Caco-2 (cell line): ENCODE data around the gene SLX4IP. TPM values are rescaled to one million over a fixed set of nuclear protein-coding genes. Genes with fewer than 3 reads are reported as not detected.

Experiments
- BruUV-seq: library from RNA; stranded (reverse); fragments of 400-500 nt; replicated peaks from 2 replicates; lab custom pipeline; 2021; lab: Mats Ljungman, UMichigan
- CTCF ChIA-PET: fragments of 300-600 bp; sonication (Branson Sonifier 250); formaldehyde crosslinking; loops from one replicate; lab custom pipeline; 2022; ENCODE audit warnings: antibody characterized with exemption; lab: Charles Lee
- POLR2A ChIA-PET: fragments of 300-600 bp; sonication (Branson Sonifier 250); formaldehyde crosslinking; loops from one replicate; lab custom pipeline; 2022; ENCODE audit warnings: antibody characterized with exemption; lab: Charles Lee
- DNase-seq, 2 experiments: peaks; one replicate each; pipeline versions ENCODE4 v3.0.0 to v3.0.0-alpha.2; 2020 to 2022
- H3K27me3 ChIP-seq: replicated peaks from 2 replicates; pipeline ENCODE4 v1.6.0; 2011; ENCODE audit warnings: low read length; ENCODE audit not compliant: control insufficient read depth, insufficient read depth
- H3K36me3 ChIP-seq: 2 replicates; pipeline ENCODE4 v1.5.1; 2011; ENCODE audit warnings: low read length; ENCODE audit not compliant: control insufficient read depth, insufficient read depth
- H3K4me1 ChIP-seq: fragments of 250-450 bp; sonication (Bioruptor Pico); 2 replicates; pipeline ENCODE4 v1.5.1; 2020; ENCODE audit warnings: mild to moderate bottlenecking
- H3K4me3 ChIP-seq: 2 replicates; pipeline ENCODE4 v1.5.1; 2011; ENCODE audit warnings: low read depth, mild to moderate bottlenecking, control low read depth, low read length
- H3K9me3 ChIP-seq: fragments of 250-450 bp; sonication (Bioruptor Pico); 2 replicates; pipeline ENCODE4 v1.5.1; 2020; ENCODE audit warnings: mild to moderate bottlenecking, moderate library complexity
- H3K27ac Mint-ChIP-seq: one replicate; pipeline ENCODE4 v1.8.0; 2022; ENCODE audit warnings: mixed read lengths; ENCODE audit not compliant: unreplicated experiment
- H3K27me3 Mint-ChIP-seq: one replicate; pipeline ENCODE4 v1.8.0; 2022; ENCODE audit warnings: mixed read lengths; ENCODE audit not compliant: insufficient read depth, unreplicated experiment
- H3K36me3 Mint-ChIP-seq: one replicate; pipeline ENCODE4 v1.8.0; 2022; ENCODE audit warnings: mild to moderate bottlenecking, mixed read lengths; ENCODE audit not compliant: insufficient read depth, unreplicated experiment
- H3K4me1 Mint-ChIP-seq: one replicate; pipeline ENCODE4 v1.8.0; 2022; ENCODE audit warnings: low read depth, mixed read lengths; ENCODE audit not compliant: unreplicated experiment
- H3K4me3 Mint-ChIP-seq: one replicate; pipeline ENCODE4 v1.8.0; 2022; ENCODE audit warnings: mild to moderate bottlenecking, moderate library complexity, mixed read lengths; ENCODE audit not compliant: unreplicated experiment
- H3K9me3 Mint-ChIP-seq: one replicate; pipeline ENCODE4 v1.8.0; 2022; ENCODE audit warnings: mixed read lengths; ENCODE audit not compliant: unreplicated experiment
- intact Hi-C: fragments of 100-400 bp; cut with micrococcal nuclease; formaldehyde crosslinking; loops from one replicate; pipeline ENCODE4 v1.10.0; 2022; ENCODE audit not compliant: unreplicated experiment
- total RNA-seq: library from RNA; stranded (reverse); gene quantifications from 2 replicates; pipeline ENCODE4 v1.2.3, GENCODE V29; 2022
- TF ChIP-seq, protein P1 (sequence below), 2 experiments: fragments of 200-600 bp in 1 of 2; IDR thresholded peaks; 1 replicate in 1 of 2; 2 replicates in 1 of 2; pipeline versions ENCODE4 v1.5.1 to v1.8.0; 2011 to 2022; ENCODE audit warnings: antibody characterized with exemption in 1 of 2, control low read depth in 1 of 2, inconsistent platforms in 1 of 2, low read depth in 1 of 2, low read length in 1 of 2, mild to moderate bottlenecking in 1 of 2, moderate library complexity in 1 of 2; ENCODE audit not compliant: insufficient read depth in 1 of 2, severe bottlenecking in 1 of 2, unreplicated experiment in 1 of 2

SLX4IP gene
- total RNA-seq, 1 experiment from 2014 or later, result 8.5 TPM

- no peak for DNase-seq
- Mint-ChIP-seq H3K36me3 (peaks cover 94% of the 10 kb centered on the region), H3K27me3 (no peaks in the 10 kb centered on the region), H3K4me3 (no peak overlapping the region), H3K4me1 (peaks cover 56% of the 10 kb centered on the region), H3K27ac (peak overlapping the region; percentile 69), H3K9me3 (no peaks in the 10 kb centered on the region)
- TF ChIP-seq, protein P1, sequence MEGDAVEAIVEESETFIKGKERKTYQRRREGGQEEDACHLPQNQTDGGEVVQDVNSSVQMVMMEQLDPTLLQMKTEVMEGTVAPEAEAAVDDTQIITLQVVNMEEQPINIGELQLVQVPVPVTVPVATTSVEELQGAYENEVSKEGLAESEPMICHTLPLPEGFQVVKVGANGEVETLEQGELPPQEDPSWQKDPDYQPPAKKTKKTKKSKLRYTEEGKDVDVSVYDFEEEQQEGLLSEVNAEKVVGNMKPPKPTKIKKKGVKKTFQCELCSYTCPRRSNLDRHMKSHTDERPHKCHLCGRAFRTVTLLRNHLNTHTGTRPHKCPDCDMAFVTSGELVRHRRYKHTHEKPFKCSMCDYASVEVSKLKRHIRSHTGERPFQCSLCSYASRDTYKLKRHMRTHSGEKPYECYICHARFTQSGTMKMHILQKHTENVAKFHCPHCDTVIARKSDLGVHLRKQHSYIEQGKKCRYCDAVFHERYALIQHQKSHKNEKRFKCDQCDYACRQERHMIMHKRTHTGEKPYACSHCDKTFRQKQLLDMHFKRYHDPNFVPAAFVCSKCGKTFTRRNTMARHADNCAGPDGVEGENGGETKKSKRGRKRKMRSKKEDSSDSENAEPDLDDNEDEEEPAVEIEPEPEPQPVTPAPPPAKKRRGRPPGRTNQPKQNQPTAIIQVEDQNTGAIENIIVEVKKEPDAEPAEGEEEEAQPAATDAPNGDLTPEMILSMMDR (IDR thresholded peaks at IDR 0.05; ENCODE audit: insufficient read depth in 1 of 2, low read depth in 1 of 2, low read length in 1 of 2, severe bottlenecking in 1 of 2, unreplicated experiment in 1 of 2), result no peak
- intact Hi-C loops, result no loop called here
- no peaks in the 10 kb centered on the region for H3K9me3 ChIP-seq
- ChIA-PET CTCF (interaction anchor here (1.4 kb wide), 1 partner anchor 9 kb away, joined by 4 read pairs; the partner anchor contains the start of gene JAG1), POLR2A (no interaction called here)
- H3K4me3 ChIP-seq, result no peak overlapping the region
- peaks cover 59% of the 10 kb centered on the region for H3K4me1 ChIP-seq
- peaks cover 7% of the 10 kb centered on the region for H3K36me3 ChIP-seq
- H3K27me3 ChIP-seq, result no peaks in the 10 kb centered on the region
- no TSS peak for BruUV-seq
These were observed 230.0 kb downstream of the SLX4IP start for GRCh38 chr20:10665027-10665561.

- Mint-ChIP-seq H3K9me3 (no peaks in the 10 kb centered on the region), H3K4me3 (no peak overlapping the region), H3K4me1 (peaks cover 56% of the 10 kb centered on the region), H3K27ac (peak overlapping the region; percentile 69), H3K27me3 (no peaks in the 10 kb centered on the region), H3K36me3 (peaks cover 94% of the 10 kb centered on the region)
- ChIA-PET CTCF (no interaction called here), POLR2A (no interaction called here)
- Histone ChIP-seq H3K9me3 (no peaks in the 10 kb centered on the region), H3K4me3 (no peak overlapping the region), H3K36me3 (peaks cover 8% of the 10 kb centered on the region), H3K27me3 (no peaks in the 10 kb centered on the region), H3K4me1 (peaks cover 52% of the 10 kb centered on the region)
- TF ChIP-seq, protein P1 (IDR thresholded peaks at IDR 0.05; ENCODE audit: insufficient read depth in 1 of 2, low read depth in 1 of 2, low read length in 1 of 2, severe bottlenecking in 1 of 2, unreplicated experiment in 1 of 2), result no peak
- intact Hi-C loops, result no loop called here
- no TSS peak for BruUV-seq
- DNase-seq, result no peak
These were observed 230.7 kb downstream of the SLX4IP start for GRCh38 chr20:10665791-10666190.

- TF ChIP-seq, protein P1 (IDR thresholded peaks at IDR 0.05; ENCODE audit: insufficient read depth in 1 of 2, low read depth in 1 of 2, low read length in 1 of 2, severe bottlenecking in 1 of 2, unreplicated experiment in 1 of 2), result no peak
- Mint-ChIP-seq H3K27me3 (no peaks in the 10 kb centered on the region), H3K4me1 (peaks cover 56% of the 10 kb centered on the region), H3K27ac (peak overlapping the region; percentile 69), H3K36me3 (peaks cover 94% of the 10 kb centered on the region), H3K9me3 (no peaks in the 10 kb centered on the region), H3K4me3 (no peak overlapping the region)
- Histone ChIP-seq H3K4me3 (no peak overlapping the region), H3K36me3 (peaks cover 6% of the 10 kb centered on the region), H3K4me1 (peaks cover 46% of the 10 kb centered on the region), H3K27me3 (no peaks in the 10 kb centered on the region), H3K9me3 (no peaks in the 10 kb centered on the region)
- intact Hi-C loops, result no loop called here
- no peak for DNase-seq
- POLR2A ChIA-PET, result no interaction called here
- BruUV-seq, result no TSS peak
- CTCF ChIA-PET, result no interaction called here
These were observed 231.3 kb downstream of the SLX4IP start for GRCh38 chr20:10666221-10667076.
